BE2C (cell line): ENCODE data around the gene TUBB4B.
"Not testable (repeated sequence)": the region's sequence is repeated elsewhere in the genome, so short reads cannot be mapped to it uniquely, and the experiment has no call there.

Experiments
- DNase-seq: peaks from one replicate; pipeline ENCODE4 v3.0.0-alpha.2; 2020
- H3K27me3 ChIP-seq: fragments of 250-450 bp; sonication (Bioruptor Pico); 2 replicates; pipeline ENCODE4 v1.5.1; 2020; ENCODE audit warnings: mild to moderate bottlenecking
- H3K36me3 ChIP-seq: fragments of 250-450 bp; sonication (Bioruptor Pico); 2 replicates; pipeline ENCODE4 v1.5.1; 2020; ENCODE audit warnings: mild to moderate bottlenecking
- H3K4me1 ChIP-seq: fragments of 250-450 bp; sonication (Bioruptor Pico); 2 replicates; pipeline ENCODE4 v1.5.1; 2020
- H3K4me3 ChIP-seq: 2 replicates; pipeline ENCODE4 v1.5.1; 2011; ENCODE audit warnings: low read depth, low read length
- H3K9me3 ChIP-seq: fragments of 250-450 bp; sonication (Bioruptor Pico); 2 replicates; pipeline ENCODE4 v1.5.1; 2020
- CTCF ChIP-seq: IDR thresholded peaks from 2 replicates; pipeline ENCODE4 v1.5.1; 2012; ENCODE audit warnings: mild to moderate bottlenecking, low read depth, low read length

The TUBB4B gene

GRCh38 chr9:137234758-137235423 is 6.2 kb upstream of the TUBB4B start:
- Histone ChIP-seq H3K27me3 (no peaks in the 10 kb centered on the region), H3K9me3 (no peaks in the 10 kb centered on the region), H3K36me3 (no peaks in the 10 kb centered on the region), H3K4me3 (no peak overlapping the region), H3K4me1 (peaks cover 4% of the 10 kb centered on the region)
- TF ChIP-seq CTCF: no peak
- DNase-seq: no peak

- H3K27me3 ChIP-seq: no peaks in the 10 kb centered on the region
- no peak for DNase-seq
Observed at GRCh38 chr9:137235424-137236237, 5.5 kb upstream of the TUBB4B start.

GRCh38 chr9:137236238-137236935 is 4.7 kb upstream of the TUBB4B start:
- peak; percentile 94 for DNase-seq
- Histone ChIP-seq H3K4me1 (peaks cover 4% of the 10 kb centered on the region), H3K36me3 (no peaks in the 10 kb centered on the region), H3K27me3 (no peaks in the 10 kb centered on the region), H3K4me3 (no peak overlapping the region), H3K9me3 (no peaks in the 10 kb centered on the region)
- TF ChIP-seq CTCF: peak; percentile 95

More at GRCh38 chr9:137235424-137236237, 5.5 kb upstream of the TUBB4B start:
- TF ChIP-seq CTCF: peak; percentile 25
- peaks cover 4% of the 10 kb centered on the region for H3K4me1 ChIP-seq
- H3K9me3 ChIP-seq: no peaks in the 10 kb centered on the region
- no peaks in the 10 kb centered on the region for H3K36me3 ChIP-seq
- H3K4me3 ChIP-seq: no peak overlapping the region

GRCh38 chr9:137236936-137237421 is 4.1 kb upstream of the TUBB4B start:
- Histone ChIP-seq H3K4me3 (no peak overlapping the region), H3K27me3 (no peaks in the 10 kb centered on the region), H3K4me1 (peaks cover 4% of the 10 kb centered on the region), H3K36me3 (peaks cover 3% of the 10 kb centered on the region), H3K9me3 (no peaks in the 10 kb centered on the region)
- no peak for DNase-seq
- TF ChIP-seq CTCF: no peak

- TF ChIP-seq CTCF: no peak
- no peaks in the 10 kb centered on the region for H3K9me3 ChIP-seq
- H3K27me3 ChIP-seq: no peaks in the 10 kb centered on the region
- H3K4me1 ChIP-seq: peaks cover 10% of the 10 kb centered on the region
- no peak overlapping the region for H3K4me3 ChIP-seq
- peaks cover 14% of the 10 kb centered on the region for H3K36me3 ChIP-seq
- no peak for DNase-seq
Observed at GRCh38 chr9:137237759-137238726, 3.0 kb upstream of the TUBB4B start.

- DNase-seq, H3K27me3 ChIP-seq, H3K9me3 ChIP-seq: not testable (repeated sequence)
- H3K4me3 ChIP-seq: peak overlapping the region; percentile 76
- H3K36me3 ChIP-seq: peaks cover 24% of the 10 kb centered on the region
- peaks cover 19% of the 10 kb centered on the region for H3K4me1 ChIP-seq
Observed at GRCh38 chr9:137239541-137240200, 1.4 kb upstream of the TUBB4B start.
